GM18526 (cell line): ENCODE measurements around the gene ZEB1.

Experiments
- POLR2A ChIP-seq: IDR thresholded peaks from 3 replicates; pipeline ENCODE4 v1.6.1; 2011; ENCODE audit not compliant: insufficient read length; ENCODE audit errors: extremely low read depth

ZEB1 gene

DNA sequence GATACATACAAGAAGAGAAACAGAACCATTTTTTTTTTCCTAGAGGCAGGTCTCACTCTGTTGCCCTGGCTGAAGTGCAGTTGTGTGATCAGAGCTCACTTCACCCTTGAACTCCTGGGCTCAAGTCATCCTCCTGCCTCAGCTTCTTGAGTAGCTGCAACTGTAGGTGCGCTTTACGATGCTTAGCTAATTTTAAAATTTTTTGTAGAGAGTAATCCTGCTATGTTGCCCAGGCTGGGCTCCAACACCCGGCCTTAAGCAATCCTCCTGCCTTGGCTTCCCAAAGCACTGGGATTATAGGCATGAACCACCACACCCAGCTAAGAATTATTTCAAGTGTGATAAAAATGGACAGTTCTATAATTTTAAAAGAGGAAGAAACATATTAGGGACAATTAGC, 5.6 kb upstream of the ZEB1 start:
- no peak for TF ChIP-seq POLR2A

DNA sequence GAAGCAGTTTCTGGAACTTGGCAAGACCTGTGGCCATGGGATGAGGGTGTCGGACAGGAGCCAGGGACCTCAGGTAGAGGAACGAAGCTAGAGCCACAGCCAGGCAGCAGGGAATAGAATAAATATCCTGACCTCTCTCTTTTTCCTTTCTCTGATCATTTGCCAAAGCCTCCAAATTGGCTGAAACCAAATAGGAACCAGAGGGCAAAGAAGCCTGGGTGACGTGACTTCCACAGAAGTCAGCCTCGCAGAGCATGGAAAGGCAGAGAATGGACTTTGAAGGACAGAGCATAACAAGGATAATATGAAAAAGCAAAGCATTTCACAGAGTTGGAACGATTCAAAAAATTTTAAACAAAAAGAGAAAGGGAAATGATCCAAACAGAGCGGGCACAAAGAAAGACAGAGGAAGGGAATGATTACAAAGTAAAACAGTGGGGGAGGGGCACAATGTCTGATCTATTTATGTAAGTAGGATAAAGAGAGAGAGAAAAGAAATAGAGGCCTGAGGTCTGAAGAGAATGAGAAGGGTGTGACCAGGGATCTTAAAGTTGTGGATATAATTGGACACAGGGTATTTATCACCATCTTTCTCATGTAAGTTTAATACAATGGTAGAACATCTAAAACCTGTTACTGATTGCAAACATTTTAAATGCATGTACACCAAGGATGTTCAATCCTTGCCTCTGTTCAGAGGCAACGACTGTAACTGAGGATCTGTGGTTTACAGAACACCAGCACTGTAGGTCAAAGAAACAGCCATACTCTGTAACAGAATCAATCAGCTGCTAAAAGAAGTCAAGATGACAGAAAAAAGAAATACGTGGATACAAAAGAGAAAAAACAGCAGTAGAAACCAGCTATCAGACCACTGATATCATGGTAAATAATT, 4.5 kb upstream of the ZEB1 start:
- no peak for TF ChIP-seq POLR2A

DNA sequence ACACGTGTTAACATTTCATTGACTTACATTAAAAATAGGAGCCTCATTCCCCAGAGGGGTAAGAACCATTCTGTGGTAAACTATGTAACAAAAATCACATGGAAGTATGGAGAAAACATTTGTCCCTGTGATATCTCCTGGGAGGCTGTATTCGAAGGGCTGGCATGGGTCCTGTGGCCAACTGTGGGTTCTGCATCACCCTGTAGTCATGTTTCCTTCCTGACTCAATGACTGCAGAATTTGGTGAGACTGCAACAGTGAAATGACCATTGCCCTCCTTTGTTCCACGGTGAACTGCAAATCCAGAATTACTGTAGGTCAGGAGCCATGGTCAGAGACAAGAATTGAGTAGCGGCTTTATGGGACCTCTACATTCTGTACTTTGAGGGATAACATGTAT, 3.6 kb upstream of the ZEB1 start:
- no peak for TF ChIP-seq POLR2A

DNA sequence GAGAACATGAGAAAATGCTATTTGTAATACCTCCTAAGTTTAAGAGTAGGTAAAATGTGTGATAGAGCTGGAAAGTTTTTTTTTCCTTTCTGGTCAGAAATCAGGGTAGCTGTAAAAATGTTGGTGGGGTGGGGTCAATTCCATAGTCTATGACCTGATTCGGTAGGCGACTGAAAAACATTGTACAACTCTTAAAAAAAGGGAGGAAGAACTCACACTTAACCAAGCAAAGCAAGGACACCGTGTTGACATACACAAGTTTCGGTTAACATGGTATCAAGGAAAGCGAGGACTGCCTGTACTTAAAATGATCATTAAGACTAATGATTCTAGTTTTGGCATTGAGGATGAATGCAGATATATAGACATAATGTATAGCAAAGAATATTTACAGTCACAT, 1.8 kb upstream of the ZEB1 start:
- TF ChIP-seq POLR2A: no peak

DNA sequence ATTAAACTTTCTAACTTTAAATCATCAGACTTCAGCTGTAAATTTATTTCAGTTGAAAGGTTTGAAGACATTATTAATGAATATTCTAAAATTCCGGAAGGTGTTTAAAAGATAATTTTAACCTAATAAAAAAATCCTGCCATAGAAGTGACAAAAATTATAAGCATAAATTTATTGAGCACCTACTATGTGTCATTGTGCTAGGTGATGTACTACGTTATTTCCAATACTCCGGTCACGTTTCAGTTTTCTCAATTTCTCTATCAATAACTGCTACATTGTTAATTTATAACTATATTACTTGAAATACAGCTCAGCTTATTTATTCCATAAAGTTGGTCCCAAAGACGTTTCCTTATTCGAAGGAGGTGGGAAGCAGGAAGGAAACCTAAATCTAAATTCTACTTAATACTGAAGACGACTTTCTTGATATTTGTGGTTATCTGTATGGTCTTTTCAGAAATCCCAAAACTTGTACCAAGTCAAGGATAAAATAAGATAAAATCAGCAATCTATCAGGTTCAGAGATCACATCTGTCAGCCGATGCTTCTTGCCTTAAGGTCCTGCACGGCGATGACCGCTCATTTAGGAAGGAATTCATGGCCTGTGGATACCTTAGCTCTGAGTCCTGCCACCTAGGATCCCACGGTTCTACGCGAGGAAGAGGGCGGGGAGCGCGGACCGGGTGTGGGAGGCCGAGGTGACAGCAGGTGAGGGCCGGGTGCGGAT, 1.2 kb upstream of the ZEB1 start:
- TF ChIP-seq POLR2A: no peak

DNA sequence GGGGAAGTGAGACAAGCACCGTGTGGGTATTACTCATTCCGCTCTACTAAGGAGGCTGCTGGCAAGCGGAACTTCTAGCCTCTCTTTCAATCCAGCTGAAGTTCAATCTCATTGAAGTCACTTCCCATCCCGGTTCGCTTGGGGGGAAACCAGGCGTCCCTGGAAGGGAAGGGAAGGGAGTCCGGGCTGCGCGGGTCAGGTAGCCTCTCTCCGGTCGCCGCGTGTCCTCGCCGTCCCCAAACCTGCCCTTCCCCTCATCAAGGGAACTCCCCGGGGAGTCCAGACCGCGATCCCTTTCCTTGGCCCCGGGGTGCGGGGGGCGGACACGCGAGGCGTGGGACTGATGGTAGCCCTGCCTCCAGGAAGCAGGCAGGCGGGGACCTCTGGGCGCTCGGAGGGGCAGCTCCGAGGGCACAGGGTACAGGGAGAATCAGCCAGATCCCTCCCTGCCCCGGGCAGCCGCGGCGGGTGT, 598 bp upstream of the ZEB1 start:
- peak; percentile 49 for TF ChIP-seq POLR2A

DNA sequence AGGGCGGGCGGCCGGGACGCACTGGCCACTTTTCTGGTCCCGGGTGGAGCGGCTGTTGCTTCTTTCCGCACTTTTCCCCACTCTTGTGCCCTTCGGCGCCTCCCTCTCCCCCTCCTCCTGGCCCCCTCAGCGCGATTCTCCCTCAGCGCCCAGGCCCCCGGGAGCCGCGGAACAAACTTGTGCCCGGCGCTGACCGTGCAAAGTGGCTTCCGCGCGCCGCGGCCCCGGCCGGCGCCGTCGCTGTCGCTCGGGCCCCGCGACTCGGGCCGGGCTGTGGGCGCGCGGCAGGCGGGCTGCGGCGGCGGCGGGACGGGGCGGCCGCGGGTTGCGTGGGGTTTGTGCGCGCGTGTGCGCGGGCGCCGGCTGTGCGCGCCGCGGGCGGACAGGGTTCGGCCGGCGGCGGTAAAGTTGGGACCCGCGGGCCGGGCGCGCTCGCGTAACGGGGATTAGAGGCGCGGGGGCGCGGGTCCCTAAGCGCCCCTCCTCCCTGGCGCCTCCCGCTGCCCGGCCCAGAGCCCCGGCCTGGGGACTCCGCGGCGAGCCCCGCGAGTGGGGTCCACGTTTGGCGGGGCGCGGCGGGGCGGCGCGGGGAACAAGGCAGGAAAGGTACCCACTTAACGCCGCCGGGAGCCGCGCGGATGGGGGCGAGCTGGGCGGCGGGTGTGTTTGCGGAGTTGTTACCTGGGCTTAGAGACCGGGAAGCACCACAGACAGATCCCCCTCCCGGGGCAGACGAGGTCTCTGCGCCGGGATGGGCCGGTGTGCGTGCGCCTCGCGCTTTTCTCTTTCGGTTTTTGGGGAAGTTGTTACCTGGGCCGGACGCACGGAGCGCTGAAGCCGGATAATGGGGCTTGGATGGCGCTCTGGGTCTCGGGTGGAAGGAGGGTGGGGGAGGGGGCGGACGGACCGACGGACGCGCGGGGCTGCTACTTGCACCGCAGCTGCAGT, 860 bp downstream of the ZEB1 start:
- TF ChIP-seq POLR2A: peak; percentile 56

DNA sequence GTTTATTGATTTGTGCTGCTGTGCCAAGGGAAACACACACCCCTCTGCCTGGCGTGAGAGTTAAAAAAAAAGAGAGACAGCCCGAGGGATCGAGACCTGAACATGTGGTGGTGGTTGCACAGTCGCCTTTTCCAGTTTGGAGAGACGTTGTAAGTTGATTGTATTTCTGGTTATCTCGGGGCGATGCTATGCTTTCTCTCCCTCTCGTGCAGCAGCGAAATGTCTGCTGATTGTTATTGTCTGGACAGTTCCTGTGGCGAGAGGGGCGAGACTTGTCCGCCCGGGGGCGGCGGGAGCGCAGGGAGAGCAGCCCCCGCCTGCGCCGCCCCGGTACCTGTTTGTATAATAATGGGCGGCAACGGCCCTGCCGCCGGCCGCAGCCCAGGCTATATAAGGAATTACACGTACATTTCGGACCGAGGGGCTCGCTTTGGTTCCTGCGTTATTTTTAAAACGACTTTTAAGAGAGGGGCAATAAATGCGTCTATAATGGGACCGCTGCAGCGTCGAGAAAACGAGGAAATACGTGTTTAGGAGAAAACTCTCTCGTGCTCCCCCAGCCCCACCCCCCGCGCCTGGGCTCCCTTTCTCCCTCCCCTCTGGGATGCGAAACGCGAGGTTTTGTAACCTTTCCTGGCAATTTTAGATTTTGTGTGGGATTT, 1.7 kb downstream of the ZEB1 start:
- peak; percentile 7 for TF ChIP-seq POLR2A

DNA sequence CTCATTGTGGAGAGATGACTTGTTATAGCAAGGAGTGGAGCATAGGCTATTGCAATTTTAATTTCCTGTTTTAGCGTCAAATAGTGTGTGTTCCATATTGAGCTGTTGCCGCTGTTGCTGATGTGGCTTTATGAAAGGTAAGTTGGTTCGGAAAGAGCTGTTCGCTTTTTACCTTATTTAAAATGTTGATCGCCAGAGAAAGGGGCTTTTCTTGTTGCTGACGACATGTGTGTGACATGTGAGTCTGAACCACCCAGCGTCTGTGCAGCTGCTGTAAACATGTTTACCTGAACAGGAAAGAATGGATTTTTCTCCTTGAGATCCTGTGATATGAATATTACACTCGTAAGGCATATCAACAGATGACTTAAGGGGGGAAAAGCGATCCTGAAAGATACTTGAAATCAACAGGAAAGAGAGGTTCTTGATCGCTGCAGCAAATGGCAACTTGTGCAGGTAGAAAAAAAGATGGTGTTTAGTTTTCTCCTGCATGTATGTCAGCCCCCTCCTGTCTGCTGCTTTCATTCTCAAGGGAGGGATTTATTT, 2.5 kb downstream of the ZEB1 start:
- TF ChIP-seq POLR2A: no peak

DNA sequence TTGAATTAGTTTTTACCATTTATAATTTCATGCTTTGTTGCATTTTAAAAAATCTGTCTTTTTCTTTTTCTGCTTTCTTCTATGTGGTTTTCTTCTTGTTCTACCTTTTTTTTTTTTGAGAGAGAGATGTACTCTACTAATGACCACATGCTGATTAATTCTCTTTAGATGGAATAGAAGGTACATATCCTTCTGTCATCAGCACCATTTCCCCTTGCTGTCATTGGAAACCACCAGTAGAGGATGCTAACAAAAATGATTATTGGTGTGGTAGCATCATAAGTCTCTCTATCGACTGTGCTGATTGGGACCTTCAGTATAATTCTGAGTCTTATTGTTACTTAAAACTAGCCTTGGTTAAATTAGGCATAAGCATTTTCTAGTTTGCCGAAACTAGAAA, 3.6 kb downstream of the ZEB1 start:
- no peak for TF ChIP-seq POLR2A

DNA sequence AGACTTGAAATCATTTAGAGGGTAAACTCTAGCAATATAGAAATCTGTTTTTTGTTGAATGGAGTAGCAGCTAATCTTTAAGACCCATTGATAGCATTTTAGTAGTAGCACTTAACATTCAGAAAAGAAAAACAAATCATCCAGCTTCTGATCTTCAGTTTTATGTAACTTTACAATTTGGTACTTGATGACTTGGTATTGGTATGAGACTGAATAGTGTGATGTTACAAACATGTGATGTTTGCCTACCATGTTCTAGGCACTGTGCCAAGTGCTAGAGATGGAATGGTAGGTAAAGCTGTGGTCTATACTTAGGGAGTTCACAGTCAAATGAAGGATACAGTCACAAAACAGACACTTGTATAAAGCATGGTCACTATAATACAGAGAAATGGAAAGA, 21.3 kb downstream of the ZEB1 start:
- TF ChIP-seq POLR2A: no peak

DNA sequence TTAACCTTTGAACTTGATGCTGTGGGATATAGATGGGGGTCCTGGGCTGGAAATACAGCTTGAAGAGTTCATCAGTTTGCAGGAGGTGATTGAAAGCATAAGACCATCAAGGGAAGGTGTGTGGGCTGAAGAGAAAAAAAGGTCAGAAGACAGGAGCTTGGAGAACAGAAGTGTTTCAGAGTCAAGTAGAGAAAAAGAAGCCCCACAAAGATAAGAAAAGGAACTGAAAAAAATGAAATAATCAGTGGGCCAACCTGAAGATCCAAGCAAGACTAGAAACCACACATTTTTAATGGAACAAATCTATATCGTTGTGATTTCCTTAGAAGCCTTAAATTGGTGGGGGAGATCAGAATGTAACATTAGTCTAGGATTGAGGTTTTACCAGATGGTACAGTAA, 22.5 kb downstream of the ZEB1 start:
- TF ChIP-seq POLR2A: no peak

DNA sequence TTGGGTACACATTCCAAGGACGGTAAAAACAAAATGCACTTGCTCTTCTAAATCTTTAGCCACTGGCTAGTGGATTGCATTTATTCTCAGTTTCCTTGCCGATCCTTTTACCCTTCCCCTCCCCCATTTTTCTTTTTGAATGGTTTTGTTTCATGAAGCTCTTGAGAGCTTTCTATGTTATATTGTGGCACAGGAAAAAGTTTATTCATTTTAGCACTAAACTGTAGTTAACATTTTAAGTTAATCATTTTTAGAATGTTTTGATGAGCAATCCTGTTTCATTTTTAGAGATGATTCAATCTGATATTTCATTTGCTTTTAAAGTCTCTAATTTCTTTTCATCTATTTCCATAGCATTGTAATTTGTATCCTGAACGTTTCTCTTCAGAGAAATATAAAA, 24.0 kb downstream of the ZEB1 start:
- no peak for TF ChIP-seq POLR2A

DNA sequence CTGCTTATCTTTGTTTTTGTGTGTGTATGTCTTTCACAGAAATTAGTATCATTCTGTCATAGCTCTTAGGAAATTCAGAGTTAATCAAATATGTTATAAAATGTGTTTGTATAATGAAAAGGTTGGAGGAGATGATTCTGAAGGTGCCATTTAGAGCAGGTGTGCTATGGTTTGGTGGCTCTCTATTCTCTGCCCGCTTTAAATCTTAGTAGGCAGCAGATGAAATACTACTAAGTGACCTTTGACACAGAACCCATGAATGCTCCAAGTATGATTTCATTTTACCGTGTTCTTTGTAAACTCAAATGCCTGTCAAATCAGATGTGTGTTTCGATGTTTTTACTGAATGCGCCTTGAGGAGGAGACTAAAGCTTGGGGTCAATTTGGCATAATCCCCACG, 24.5 kb downstream of the ZEB1 start:
- no peak for TF ChIP-seq POLR2A
